Smooth muscle cell of the brain vasculature (primary cell): ENCODE measurements around the gene MSLN.
"Not testable (repeated sequence)": the region's sequence is repeated elsewhere in the genome, so short reads cannot be mapped to it uniquely, and the experiment has no call there.

Experiments used
- DNase-seq: peaks from one replicate; pipeline ENCODE4 v3.0.0-alpha.2; 2012; ENCODE audit warnings: low read depth, low spot score

Gene MSLN

GRCh38 chr16:775236-775796 is 14.8 kb downstream of the MSLN start:
- DNase-seq: no peak

DNA sequence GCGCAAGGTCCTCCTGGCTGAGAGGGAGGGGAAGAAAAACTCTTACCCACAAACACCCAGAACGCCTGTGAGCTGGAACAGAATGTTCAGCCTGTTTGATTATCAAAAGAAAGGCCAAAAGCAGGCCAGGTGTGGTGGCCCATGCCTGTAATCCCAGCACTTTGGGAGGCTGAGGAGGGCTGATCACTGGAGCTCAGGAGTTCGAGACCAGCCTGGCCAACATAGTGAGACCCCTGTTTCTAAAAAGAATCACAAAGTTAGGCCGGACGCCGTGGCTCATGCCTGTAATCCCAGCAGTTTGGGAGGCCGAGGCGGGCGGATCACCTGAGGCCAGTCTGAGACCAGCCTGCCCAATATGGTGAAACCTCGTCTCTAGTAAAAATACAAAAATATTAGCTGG is 15.8 kb downstream of the MSLN start:
- DNase-seq: not testable (repeated sequence)

DNA sequence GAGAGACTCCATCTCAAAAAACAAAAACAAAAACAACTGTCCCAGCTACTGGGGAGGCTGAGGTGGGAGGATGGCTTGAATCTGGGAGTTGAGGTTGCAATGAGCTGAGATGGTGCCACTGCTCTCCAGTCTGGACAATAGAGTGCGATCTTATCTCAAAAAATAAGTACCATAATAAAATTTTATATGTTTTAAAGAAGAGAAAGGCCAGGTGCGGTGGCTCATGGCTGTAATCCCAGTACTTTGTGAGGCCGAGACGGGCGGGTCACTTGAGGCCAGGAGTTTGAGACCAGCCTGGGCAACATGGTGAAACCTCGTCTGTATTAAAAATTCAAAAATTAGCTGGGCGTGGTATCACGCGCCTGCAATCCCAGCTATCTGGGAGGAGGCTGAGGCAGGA is 16.3 kb downstream of the MSLN start:
- no peak for DNase-seq

- DNase-seq: no peak
These were observed 17.3 kb downstream of the MSLN start for GRCh38 chr16:777826-778225.

- DNase-seq: no peak
These were observed 17.9 kb downstream of the MSLN start for GRCh38 chr16:778447-778846.

GRCh38 chr16:778909-779527 is 18.5 kb downstream of the MSLN start:
- DNase-seq: no peak

DNA sequence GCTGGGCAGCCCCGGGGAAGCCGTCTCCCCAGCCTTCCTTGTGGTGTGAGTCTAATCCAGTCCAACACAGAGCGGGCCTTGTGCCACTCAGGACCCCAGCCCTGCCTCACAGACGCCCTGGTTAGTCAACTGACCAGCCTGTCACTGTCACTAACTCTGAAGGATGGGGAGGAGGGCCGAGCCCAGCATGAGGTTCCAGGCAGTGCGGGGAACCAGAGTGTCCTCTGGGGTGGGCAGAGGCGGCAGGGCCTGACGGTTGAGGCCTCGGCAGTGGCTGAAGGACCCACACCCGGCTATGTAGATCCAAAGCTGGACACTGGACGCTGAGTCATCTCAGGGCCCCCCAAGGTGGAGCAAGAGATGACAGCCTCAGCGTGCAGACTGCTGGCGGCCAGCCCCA is 19.0 kb downstream of the MSLN start:
- no peak for DNase-seq

DNA sequence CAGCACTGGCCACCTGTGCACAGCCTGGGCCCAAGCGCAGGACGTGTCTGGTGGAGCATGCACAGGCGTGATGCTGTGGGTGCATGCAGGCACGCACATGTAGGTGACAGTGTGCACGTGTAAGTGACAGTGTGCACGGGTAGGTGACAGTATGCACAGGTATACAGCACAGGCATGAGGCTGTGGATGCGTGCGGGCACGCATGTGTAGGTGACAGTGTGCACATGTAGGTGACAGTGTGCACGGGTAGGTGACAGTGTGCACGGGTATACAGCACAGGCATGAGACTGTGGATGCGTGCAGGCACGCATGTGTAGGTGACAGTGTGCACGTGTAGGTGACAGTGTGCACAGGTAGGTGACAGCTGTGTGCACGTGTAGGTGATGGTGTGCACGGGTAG is 19.8 kb downstream of the MSLN start:
- no peak for DNase-seq

GRCh38 chr16:781346-782010 is 20.9 kb downstream of the MSLN start:
- no peak for DNase-seq

- no peak for DNase-seq
These were observed 21.7 kb downstream of the MSLN start for GRCh38 chr16:782258-782657.

- DNase-seq: no peak
These were observed 22.4 kb downstream of the MSLN start for GRCh38 chr16:782766-783403.

DNA sequence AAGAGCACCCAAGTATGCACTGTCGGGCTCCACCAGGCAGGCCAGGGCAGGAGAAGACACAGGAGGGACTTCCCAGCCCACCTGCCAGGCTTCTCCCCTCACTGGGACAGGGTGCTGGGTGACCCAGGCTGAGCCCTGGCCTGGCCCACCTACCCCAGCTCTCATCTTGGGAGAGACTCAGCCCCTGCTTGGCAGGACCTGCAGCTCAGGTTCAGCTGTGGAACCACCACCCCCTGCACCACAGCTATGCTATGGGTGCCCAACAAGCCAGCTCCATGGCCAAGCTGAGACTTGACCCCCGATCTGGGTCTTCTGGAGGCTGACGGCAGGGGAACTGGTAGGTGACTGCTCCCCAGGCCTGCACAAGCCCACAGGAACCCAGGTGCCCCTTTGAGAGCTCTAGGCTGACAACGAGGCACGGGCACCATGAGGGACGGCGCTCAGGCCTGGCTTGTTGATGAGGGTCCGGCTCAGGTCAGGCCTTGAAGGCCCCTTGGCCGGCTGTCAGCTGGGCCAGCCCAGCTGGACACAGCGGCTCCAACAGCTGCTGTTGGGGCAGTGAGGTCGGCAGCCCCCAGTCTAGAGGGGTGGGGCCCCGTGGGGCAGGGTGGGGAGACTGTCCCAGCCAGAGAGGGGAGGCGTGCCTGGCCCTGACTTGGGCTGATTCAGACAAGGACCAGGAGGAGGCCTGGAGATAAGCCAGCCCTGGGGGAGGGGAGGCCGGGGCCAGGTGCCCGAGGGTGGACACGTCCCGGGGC is 23.0 kb downstream of the MSLN start:
- DNase-seq: no peak

DNA sequence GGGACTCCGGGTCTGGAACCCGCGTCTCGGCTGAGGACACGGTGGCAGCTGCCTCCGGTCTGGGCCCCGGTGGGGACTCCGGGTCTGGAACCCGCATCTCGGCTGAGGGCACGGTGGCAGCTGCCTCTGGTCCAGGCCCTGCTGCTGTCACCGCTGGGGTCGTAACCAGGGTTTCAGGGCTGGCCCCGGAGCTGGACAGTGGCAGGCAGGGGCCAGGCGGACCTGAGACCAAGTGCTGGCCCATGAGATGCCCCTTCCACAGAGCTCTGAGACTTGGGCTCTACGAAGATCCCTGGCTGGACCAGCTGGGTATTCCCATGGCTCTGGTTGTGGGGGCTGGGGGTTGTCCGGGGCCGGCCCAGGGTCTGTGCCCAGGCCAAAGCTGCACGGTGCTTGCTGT is 23.9 kb downstream of the MSLN start:
- DNase-seq: no peak

- no peak for DNase-seq
These were observed 25.3 kb downstream of the MSLN start for GRCh38 chr16:785563-786535.

DNA sequence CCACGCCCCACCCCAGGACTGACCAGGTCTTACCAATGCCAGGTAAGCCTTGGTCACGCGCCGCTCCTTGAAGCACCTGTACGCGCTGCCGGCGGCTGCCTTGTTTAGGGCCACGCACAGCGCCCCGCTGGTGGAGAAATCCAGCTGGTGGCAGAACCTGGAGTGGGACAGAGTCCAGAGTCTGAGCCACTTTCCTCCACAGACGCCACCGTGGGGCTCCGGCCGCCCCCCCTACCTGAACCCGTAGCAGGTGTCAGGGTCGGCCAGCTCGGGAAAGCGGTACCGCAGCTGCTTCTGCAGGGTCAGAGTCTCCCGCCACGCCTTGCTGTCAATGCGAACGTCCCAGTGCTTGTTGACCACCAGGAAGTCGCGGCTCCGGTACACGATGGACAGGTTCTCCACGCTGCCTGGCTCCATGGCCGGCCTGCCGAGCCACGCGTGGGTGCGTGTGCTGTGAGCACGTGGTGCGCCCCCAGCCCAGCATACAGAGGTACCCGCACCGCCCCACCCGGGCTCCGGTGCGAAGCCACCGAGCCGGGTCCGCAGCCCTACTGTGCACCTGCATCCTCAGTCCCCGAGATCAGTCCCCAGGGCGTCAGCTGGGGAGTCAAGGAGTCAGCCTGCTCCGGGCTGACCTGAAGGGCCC is 26.9 kb downstream of the MSLN start:
- DNase-seq: no peak

GRCh38 chr16:787978-788398 is 27.5 kb downstream of the MSLN start, which contains the start of gene RPUSD1:
RPUSD1 (minus strand) TSS chr16:788381; CDS start chr16:787737, 644 bp downstream.
- no peak for DNase-seq

DNA sequence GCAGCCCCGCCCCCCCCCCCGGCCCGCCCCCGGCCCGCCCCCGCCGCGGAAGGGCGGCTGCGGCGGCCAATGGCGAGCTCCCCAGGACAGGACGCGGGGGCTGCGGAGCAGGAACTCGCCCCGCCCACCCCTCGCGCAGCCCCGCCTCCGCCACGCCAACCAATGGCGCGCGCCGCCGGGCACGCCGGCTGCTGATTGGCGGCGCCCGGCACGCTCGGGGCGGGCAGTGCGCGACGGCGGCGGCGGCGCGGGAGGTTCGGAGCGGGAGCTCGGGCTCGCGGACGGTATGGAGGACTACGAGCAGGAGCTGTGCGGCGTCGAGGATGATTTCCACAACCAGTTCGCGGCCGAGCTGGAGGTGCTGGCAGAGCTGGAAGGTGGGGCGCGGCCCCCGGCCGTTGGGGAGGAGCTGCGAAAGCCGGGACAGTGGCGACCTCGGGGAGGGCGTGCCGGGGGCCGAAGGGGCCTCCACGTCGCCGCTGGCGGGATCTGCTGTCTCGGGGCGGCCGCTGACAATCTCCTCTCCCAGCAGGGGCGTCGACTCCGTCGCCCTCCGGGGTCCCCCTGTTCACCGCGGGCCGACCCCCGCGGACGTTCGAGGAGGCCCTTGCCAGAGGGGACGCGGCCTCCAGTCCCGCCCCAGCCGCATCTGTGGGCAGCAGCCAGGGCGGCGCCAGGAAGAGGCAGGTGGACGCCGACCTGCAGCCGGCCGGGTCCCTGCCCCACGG is 28.0 kb downstream of the MSLN start, which contains the start of gene CHTF18:
CHTF18 (plus strand) TSS at position 222 of the 728 bp plus-strand sequence; CDS start at position 287, 65 bp downstream.
- DNase-seq: peak; percentile 67

GRCh38 chr16:789191-789850 is 28.8 kb downstream of the MSLN start:
- no peak for DNase-seq

DNA sequence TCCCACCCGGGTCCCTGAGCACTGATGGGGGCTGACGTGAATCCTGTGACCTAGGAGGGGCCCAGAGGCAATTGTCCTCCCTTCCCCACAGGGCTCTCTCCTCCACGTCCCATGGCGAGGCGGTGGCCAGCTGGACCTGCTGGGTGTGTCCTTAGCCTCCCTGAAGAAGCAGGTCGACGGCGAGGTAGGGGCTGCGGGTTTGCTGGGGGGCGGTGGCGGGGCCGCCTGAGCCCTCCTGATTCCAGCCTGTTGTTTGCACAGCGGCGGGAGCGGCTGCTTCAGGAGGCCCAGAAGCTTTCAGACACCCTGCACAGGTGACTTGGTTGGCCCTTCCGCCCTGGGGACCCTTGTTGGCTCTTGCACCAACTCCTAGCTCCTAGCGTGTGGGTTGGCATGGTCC is 29.6 kb downstream of the MSLN start:
- no peak for DNase-seq
